Muscle of back (tissue), 11 donors: ENCODE measurements around the gene SHMT2. TPM values are rescaled to one million over a fixed set of nuclear protein-coding genes. Genes with fewer than 3 reads are reported as not detected.

Experiments used
- DNase-seq, 3 donors: peaks; one replicate each; pipeline versions ENCODE4 v3.0.0 to v3.0.0-alpha.2; 2013
- polyA plus RNA-seq, 10 donors: library from polyadenylated mRNA; unstranded; fragments of 120-200 nt; gene quantifications; one replicate each; pipeline ENCODE4 v1.2.1, GENCODE V29; 2013; ENCODE audit not compliant: insufficient read length in 10 of 10

The SHMT2 gene
- polyA plus RNA-seq, 10 donors, result 50.2 to 76.8 (median 63.3) TPM

DNA sequence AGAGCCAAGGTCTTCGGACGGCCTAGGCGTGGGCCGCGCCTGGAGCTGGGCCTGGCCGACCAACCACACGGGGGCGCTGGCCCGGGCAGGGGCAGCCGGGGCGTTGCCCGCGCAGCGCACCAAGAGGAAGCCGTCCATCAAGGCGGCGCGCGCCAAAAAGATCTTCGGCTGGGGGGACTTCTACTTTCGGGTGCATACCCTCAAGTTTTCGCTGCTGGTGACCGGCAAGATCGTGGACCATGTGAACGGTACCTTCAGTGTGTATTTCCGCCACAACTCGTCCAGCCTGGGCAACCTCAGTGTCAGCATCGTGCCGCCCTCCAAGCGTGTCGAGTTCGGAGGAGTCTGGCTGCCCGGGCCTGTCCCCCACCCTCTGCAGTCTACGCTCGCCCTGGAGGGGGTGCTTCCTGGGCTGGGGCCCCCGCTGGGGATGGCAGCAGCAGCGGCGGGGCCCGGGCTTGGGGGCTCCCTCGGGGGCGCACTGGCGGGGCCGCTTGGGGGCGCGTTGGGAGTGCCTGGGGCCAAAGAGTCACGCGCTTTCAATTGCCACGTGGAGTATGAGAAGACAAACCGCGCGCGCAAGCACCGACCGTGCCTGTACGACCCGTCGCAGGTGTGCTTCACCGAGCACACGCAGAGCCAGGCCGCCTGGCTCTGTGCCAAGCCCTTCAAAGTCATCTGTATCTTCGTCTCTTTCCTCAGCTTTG, 4.4 kb upstream of the SHMT2 start:
- DNase-seq, result no peak

DNA sequence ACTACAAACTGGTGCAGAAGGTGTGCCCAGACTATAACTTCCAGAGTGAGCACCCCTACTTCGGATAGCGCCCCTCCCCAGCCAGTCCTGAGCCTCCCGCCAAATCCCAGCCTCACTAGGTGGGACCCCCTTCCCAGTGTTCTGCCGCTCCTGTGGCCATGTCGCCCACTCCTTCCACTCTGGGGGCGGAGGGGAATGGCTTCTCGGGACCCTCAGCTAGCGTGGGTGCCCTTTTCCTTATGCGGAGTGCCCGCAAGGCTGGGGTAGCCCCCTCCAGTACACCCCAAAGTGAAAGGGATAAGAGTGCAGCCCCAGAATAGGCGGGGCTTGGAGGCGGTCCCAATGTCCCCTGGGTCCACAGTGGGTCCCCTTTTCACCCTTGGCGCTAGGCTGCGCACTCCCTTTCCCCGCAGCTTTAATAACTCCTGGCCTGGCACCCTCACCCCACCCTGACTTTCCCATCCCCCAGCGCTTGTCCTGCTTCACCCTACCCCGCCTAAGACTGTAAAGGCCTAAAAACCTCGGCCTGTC, 3.8 kb upstream of the SHMT2 start:
- DNase-seq, result no peak

DNA sequence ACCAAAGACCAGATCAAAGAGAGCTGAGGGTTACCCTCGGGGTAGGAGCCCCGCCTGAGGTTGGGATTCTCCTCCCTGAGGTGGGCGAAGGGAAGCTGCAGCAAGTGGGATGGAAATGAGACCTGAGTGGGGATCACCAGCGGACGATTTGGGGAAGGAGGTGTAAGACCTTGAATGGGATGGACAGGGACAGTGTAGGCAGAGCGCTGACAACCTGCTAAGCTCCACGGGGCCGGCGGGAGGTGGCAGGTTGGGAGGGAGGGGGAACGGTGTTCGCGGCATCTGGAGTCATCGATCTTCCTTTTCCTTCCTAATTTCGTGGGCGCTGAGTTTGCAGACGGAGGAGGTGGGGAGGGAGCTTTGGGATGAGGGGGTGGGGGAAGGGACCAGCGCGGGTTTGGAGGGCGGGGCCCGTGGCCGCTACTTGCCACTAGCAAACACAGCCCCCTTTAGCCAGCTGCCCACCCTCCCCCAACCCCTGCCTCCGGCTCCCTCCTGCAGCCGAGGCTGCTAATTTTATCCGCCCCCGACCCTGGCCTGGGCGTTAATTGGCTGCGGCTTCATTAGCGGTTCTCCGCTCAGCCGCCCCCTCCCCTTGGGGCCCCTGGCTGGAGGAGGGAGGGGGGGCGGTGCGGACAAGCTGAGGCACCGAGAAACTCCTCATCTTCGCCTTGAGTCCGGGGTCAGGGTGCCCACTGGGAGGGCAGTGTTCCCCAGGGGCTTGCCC, 2.8 kb upstream of the SHMT2 start:
- DNase-seq, result no peak

DNA sequence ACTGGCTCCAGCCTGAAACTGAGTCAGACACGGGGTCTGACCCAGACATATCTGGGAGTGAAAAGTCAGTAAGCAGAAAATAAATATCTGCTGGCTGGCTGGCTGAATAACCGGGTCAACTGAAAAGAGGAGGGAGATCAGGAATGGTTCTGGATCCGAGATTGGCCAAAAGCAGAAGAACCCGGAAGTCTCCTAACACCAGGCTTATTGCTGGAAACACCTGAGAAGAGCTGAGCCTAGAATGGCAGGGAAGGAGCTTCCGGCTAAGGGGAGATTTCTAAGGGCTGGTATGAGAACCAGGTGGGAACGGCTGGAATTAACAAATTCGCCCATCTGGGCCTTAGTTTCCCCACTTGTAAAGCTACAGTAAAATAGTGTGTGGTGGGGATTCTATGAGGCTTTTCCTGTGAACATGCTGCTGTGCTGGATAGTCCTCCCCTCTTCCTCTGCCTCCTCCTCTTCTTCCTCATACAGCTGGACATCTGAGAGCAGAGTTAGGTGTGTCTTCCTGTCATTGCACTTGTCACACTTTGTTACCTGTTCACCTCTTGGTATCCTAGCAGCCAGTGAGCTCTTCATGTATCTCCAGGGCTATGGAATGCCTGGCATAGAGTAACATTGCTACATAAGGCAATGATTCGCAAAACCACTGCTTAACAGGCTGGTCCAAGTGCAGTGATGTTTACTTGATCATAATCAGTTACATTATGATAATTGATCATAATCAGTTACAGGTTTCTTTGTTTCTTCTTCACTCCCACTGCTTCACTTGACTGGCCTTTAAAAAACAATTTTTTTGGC, 2.0 kb upstream of the SHMT2 start:
- no peak for DNase-seq

DNA sequence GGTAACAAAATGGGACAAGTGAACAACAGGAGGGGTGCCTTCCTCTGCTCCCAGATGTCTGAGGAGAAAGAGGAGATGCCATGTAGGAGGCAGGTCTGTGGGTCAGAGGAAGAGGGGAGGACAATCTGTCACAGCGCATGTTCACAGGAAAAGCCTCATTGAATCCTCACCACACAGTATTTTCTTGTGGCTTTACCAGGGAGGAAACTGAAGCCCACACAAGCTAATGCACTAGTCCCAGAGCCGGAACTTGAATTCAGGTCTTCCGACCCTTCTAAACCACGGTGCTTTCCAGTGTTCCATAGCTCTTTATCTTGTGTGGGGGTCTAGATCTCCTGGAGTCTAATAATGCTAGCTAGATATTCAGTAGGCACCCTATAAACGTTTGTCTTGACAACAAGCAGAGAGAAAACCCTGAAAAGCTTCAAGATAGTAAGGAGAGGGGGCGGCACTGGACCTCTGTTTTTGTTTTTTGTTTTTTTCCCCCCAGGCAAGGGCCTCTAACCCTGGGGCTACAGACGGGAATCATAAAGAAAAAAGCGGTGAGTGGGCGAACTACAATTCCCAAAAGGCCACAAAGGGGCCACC, 371 bp upstream of the SHMT2 start:
- DNase-seq, result no peak

DNA sequence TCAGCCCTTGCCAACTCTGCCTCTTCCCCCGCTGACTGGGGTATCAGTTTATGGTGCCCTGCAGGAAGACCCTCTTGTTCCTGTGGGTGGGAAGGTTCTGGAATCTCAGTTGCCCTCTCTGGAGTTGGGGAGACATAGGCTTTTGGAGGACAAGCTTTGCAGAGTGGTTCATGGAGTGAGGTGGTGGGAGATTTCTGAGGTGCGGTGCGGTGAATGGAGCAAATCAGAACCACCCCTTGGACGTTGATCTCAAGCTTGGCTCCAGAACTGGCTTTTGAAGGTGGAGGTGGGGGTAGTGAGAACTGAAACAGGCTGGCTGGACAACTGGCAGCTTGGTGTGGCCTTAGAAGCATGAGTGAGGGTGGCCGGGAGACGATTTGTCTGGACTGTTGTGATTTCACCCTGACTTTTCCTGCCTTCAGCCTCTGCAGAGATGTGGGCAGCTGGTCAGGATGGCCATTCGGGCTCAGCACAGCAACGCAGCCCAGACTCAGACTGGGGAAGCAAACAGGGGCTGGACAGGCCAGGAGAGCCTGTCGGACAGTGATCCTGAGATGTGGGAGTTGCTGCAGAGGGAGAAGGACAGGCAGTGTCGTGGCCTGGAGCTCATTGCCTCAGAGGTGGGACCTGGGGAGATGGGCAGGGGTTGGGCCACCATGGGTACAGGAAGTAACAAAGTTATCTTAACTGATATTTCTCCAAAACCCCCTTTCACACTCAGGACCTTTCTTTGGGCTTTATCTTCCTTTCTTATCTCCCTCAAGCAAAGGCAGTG, 1.1 kb downstream of the SHMT2 start:
- DNase-seq, result peak in 1 of 3 donors; percentile 19

DNA sequence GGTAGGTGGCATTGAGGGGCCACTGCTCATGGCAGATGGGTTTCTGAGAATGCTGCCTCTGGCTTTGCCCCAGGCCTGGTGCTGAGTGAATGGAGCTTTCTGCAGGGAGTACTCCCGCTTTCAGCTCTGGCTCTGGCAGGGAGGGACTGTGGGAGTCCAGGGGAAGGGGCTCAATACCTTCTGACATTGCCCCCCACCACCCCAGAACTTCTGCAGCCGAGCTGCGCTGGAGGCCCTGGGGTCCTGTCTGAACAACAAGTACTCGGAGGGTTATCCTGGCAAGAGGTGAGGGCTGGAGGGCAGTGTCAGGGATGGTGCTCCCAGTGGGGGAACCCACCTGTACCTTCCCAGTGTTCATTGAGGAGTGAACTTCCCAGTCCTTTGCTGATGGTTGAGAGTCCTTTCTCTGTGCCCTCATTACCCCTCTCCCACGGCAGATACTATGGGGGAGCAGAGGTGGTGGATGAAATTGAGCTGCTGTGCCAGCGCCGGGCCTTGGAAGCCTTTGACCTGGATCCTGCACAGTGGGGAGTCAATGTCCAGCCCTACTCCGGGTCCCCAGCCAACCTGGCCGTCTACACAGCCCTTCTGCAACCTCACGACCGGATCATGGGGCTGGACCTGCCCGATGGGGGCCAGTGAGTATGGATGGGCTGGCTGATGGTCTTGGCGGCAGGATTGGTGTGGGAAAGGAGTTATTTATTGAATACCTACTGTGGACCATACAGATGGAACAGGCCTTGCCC, 1.9 kb downstream of the SHMT2 start:
- DNase-seq, result no peak

DNA sequence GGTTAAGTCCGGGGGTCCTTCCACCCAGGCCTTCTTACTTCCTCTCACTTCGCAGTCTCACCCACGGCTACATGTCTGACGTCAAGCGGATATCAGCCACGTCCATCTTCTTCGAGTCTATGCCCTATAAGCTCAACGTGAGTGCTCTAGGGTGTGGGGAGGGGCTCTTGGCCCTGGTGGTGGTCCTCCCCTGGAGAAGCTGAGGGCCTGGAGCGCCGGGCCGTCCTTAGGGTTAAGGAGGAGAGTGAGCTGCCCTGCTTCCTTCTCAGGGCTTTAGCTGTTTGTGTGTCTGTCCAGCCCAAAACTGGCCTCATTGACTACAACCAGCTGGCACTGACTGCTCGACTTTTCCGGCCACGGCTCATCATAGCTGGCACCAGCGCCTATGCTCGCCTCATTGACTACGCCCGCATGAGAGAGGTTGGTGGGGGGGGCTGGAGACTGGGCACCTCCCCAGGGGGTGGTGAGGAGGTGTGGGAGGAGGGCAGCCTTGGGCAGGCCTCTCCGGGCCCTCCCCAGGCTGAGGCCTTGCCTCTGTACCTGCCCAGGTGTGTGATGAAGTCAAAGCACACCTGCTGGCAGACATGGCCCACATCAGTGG, 2.7 kb downstream of the SHMT2 start:
- DNase-seq, result no peak

DNA sequence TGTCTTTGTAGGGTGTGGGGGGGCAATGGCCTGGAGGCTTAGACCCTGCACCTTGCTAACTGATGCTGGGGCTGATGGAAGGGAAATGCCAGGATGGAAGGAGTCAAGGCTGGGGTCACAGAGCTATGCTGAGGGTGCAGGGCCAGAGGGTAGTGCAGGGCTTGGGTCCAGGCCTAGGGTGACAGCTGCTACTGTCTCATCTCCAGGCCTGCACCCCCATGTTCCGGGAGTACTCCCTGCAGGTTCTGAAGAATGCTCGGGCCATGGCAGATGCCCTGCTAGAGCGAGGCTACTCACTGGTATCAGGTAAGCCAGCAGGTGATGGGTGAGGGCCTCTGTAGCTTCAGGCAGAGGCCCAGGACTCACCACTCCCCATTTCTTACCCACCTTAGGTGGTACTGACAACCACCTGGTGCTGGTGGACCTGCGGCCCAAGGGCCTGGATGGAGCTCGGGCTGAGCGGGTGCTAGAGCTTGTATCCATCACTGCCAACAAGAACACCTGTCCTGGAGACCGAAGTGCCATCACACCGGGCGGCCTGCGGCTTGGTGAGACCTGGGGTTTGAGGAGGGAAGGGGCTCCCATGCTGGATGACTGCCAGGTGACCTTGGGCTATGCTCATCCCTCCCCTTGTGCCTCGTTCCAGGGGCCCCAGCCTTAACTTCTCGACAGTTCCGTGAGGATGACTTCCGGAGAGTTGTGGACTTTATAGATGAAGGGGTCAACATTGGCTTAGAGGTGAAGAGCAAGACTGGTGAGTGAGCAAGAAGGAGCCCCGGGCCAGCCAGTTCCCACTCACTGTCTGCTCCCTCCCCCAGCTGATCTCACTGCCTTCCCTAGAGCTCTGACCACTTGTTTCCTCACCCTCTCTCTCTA, 4.1 kb downstream of the SHMT2 start:
- no peak for DNase-seq

DNA sequence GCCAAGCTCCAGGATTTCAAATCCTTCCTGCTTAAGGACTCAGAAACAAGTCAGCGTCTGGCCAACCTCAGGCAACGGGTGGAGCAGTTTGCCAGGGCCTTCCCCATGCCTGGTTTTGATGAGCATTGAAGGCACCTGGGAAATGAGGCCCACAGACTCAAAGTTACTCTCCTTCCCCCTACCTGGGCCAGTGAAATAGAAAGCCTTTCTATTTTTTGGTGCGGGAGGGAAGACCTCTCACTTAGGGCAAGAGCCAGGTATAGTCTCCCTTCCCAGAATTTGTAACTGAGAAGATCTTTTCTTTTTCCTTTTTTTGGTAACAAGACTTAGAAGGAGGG, 4.7 kb downstream of the SHMT2 start:
- no peak for DNase-seq

DNA sequence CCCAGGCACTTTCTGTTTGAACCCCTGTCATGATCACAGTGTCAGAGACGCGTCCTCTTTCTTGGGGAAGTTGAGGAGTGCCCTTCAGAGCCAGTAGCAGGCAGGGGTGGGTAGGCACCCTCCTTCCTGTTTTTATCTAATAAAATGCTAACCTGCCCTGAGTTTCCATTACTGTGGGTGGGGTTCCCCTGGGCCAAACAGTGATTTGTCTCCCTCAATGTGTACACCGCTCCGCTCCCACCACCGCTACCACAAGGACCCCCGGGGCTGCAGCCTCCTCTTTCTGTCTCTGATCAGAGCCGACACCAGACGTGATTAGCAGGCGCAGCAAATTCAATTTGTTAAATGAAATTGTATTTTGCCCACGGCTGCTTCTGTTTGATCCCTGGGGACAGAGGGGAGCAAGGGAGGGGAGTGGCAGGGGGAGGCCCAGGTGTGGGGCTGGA, 5.1 kb downstream of the SHMT2 start:
- DNase-seq, result no peak

DNA sequence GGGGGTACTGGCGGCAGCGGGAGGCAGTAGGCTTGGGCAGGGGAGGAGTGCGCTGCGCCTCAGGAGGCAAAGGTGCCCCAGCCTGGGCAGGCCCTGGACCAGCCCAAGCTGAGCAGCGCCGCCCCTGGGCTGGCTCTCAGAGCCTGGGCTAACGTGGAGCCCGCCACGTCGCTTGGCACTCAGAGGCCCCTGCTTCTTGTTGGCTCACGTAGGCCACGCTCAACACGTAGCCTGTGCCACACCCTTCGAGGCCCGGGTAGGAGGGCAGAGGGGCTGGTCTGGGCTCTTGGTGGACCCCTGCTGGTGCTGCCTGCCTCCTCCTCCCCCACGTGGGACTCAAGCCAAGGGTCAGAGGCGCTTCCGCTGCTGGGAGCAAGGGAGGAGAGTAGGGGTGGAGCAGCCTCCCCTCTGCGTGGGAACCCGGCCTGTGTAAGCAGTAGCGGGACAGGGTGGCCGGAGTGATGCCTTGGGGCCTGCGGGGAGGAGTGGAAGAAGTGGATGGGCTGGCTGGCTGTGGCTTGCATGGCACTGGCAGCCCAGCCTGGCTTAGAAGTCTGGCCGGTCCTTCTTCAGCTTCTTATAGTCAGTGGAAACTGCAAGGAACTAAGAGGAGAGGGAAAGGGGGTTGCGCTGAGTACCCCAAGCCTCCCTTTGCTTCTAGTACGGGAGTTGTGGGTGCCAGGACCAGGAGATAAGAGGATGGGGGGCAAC, 5.7 kb downstream of the SHMT2 start:
- peak in 1 of 3 donors; percentile 68 for DNase-seq

DNA sequence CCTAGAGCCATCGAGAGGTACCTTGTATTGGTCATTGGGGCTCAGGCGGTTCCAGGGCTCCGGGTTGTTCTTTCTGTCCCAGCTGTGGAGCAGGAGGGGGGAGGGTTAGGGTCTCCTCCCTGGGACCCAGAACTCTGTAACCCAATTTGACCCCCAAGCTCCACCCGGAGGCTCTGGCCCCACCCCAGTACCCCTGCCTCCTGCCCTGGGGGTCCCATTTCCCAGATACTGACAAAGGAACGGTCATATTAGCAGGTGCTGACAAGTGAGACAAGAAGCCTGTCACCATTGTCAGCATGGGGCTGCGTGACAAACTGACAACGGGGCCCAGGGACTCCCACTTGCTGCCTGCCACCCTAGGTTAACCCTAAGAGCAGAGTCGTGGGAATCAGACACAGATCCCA, 6.2 kb downstream of the SHMT2 start:
- no peak for DNase-seq

DNA sequence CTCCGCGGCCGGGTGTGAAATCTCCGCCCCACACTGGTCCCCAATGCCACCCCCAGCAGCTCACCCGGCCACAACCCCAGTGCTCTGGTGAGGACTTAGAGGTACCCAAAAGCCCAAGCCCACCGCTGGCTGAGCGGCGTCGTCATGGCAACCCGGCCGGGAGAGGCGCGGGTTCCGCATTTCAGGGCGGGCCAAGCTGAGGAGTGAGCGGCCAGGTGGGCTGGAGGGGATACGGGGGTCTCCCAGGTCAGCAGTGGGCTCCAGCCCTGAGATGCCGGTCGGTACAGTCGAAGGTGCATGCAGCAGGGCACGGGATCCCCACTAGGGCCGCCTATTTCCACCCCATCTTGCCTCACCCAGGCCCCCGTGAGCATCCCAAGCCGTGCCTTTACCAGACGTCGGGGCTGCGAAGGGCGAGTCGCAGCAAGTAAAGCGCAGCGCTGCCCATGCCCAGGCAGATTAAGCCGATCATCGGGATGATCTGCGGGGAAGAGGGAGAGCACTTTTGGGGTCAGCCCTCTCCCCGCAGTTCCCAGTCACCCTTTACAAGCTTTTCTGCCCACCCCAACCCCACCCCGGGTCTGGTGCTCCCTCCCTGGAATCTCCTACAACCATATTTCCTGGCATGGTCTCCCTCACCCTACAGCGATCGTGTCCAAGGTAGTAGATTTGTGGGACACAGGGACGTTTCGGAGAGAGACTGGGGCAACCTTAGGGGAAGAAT, 6.9 kb downstream of the SHMT2 start:
- no peak for DNase-seq

DNA sequence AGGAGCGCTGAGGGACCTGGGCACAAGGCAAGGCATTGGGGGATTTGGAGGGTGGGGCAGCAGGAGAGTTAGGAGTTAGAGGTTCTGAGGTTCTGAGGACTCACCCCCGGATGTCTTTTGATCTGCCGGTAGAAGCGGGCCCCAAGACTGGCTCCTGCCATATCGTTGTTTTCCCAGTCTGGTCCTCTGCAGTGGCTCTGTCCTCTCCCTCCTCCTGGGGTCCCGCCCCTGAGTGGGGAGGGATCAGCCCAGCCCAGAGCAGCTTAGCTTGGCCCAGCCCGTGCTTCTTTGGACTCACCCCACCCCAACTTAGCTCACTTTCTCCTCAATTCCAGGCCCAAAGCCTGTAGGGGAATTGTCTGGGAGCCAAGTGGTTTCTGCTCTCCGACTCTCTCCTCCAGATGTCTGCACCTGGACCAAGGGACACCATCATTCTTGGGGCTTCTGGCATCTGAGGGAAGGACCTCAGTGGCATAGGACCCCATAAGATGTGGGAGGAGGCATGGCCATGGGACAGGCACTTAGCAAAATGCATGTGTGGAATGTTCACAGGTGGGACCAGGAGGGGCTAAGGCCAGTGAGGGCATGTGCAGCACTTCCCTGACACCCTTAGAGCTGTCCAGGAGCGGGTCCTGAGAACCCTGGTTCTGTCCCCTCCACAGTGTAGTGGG, 7.5 kb downstream of the SHMT2 start:
- DNase-seq, result peak in 1 of 3 donors; percentile 67

DNA sequence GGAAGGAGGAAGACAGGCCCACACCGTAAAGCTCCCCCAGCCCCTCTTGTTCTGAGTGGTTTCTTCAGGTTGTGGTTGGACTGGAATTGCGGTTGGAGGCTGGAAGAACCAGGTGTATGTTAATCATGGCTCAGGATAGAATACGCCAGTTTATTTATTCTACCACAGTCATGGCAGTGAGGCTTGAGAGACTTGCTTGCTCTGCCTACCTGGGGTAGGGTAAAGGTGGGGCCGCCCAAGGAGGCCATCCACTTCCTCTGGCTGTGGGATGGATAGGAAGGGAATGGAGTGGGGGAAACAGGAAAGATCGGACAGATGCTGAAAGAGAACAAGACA, 8.1 kb downstream of the SHMT2 start:
- DNase-seq, result no peak
